SH-SY5Y (cell line): ENCODE results near the gene UAP1L1.

Source experiments
- GATA2 ChIP-seq: IDR thresholded peaks from 2 replicates; pipeline ENCODE4 v1.6.1; 2011; ENCODE audit warnings: mild to moderate bottlenecking, low read depth, low read length
- GATA3 ChIP-seq: IDR thresholded peaks from 2 replicates; pipeline ENCODE4 v1.6.1; 2011; ENCODE audit warnings: low read depth, mild to moderate bottlenecking, low read length, moderate library complexity

DNA sequence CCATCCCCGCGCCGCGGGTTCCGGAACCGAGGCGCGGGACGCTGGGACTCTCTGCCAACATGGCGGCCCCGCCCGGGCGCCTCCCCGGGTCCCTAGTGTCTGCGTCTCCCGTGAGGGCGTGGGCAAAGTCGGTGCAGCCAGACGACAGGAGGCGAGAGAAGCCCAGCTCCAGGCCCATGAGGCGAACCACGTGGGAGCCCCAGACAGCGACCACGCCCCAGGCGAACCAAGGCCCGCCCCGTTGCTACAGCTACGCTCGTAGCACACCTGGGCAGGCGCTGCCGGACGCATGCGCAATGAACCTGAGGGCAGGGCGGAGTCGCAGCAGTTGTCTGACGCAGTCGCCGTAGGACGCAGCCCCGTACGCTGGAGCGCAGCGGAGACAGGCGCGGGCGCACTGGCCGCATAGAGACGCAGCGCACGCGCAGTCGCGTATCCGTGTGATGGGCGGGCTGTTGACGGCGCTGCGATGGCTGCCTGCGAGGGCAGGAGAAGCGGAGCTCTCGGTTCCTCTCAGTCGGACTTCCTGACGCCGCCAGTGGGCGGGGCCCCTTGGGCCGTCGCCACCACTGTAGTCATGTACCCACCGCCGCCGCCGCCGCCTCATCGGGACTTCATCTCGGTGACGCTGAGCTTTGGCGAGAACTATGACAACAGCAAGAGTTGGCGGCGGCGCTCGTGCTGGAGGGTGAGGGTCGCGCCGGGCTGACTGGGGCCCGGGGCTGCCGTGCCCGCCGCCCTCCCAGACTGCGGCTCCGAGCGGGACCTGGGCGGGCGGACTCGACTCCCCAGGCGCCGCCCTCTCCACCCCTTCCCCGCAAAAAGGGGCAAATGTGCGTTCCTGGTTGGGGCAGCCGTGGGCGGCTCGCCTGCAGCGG lies 9.5 kb downstream of the UAP1L1 start, which contains the start of gene MAN1B1:
- no peak for TF ChIP-seq GATA3
- TF ChIP-seq GATA2, result no peak
